Thymus (tissue), 11 donors: ENCODE data around the gene CTSZ. TPM values are rescaled to one million over a fixed set of nuclear protein-coding genes. Genes with fewer than 3 reads are reported as not detected.

Experiments used
- DNase-seq, 9 donors: peaks; one replicate each; pipeline ENCODE4 v3.0.0-alpha.2; 2013; ENCODE audit warnings: low spot score in 9 of 9, low read depth in 6 of 9, missing footprints in 1 of 9
- H3K27ac ChIP-seq, 2 donors: one replicate each; pipeline ENCODE4 v1.5.1; 2013; ENCODE audit warnings: control low read depth in 1 of 2, low read depth in 1 of 2, low read length in 1 of 2, mild to moderate bottlenecking in 1 of 2, moderate library complexity in 1 of 2
- H3K27me3 ChIP-seq, 2 donors: one replicate each; pipeline ENCODE4 v1.5.1; 2013; ENCODE audit warnings: low read length in 1 of 2; ENCODE audit not compliant: control insufficient read depth in 2 of 2, insufficient read depth in 1 of 2
- H3K36me3 ChIP-seq, 2 donors: one replicate each; pipeline ENCODE4 v1.5.1; 2013; ENCODE audit warnings: low read length in 1 of 2, mild to moderate bottlenecking in 1 of 2, moderate library complexity in 1 of 2; ENCODE audit not compliant: control insufficient read depth in 2 of 2, insufficient read depth in 2 of 2
- H3K4me1 ChIP-seq, 2 donors: one replicate each; pipeline ENCODE4 v1.5.1; 2013; ENCODE audit warnings: low read length in 2 of 2; ENCODE audit not compliant: control insufficient read depth in 2 of 2, insufficient read depth in 2 of 2
- H3K4me3 ChIP-seq, 2 donors: one replicate each; pipeline ENCODE4 v1.5.1; 2013; ENCODE audit warnings: low read length in 2 of 2, control low read depth in 1 of 2, mild to moderate bottlenecking in 1 of 2
- H3K9me3 ChIP-seq, 2 donors: one replicate each; pipeline ENCODE4 v1.5.1; 2013; ENCODE audit warnings: low read length in 1 of 2, mild to moderate bottlenecking in 1 of 2; ENCODE audit not compliant: control insufficient read depth in 2 of 2, insufficient read depth in 1 of 2
- WGBS: extraction: QIAGEN DNeasy Blood & Tissue Kit; methylation state at CpG from one replicate; pipeline ENCODE4 v1.1.7; 2013; 5-methylcytosine and 5-hydroxymethylcytosine counted together
- polyA plus RNA-seq: library from polyadenylated mRNA; stranded (reverse); fragments of 200-250 nt; gene quantifications from one replicate; pipeline ENCODE4 v1.2.3, GENCODE V29; 2013
- total RNA-seq: library from RNA; stranded (reverse); fragments of 120-200 nt; gene quantifications from one replicate; pipeline ENCODE4 v1.2.4, GENCODE V29; 2013
- donor health status: healthy.

Gene CTSZ
- total and polyA plus RNA-seq, 2 donors, result 64.2 to 134 TPM

GRCh38 chr20:59017493-59018231 is 10.6 kb upstream of the CTSZ start:
- no peak for DNase-seq
- Histone ChIP-seq H3K4me1 (peaks cover 45 to 48% of the 10 kb centered on the region in 2 donors), H3K9me3 (no peaks in the 10 kb centered on the region), H3K36me3 (peaks cover 3 to 7% of the 10 kb centered on the region in 2 donors), H3K27ac (peak overlapping the region in 1 of 2 donors; percentile 43), H3K4me3 (no peak overlapping the region), H3K27me3 (no peaks in the 10 kb centered on the region)
- WGBS, result 94% methylated on average over 16 of the region's 16 CpGs

- H3K9me3 ChIP-seq, result no peaks in the 10 kb centered on the region
- peaks cover 0 to 5% of the 10 kb centered on the region in 2 donors for H3K36me3 ChIP-seq
- peak overlapping the region; percentile 1 to 62 for H3K27ac ChIP-seq
- 5% methylated on average over 4 of the region's 4 CpGs for WGBS
- DNase-seq, result peak in 7 of 9 donors; percentile 30 to 77 (median 46)
- H3K4me3 ChIP-seq, result no peak overlapping the region
- H3K4me1 ChIP-seq, result peaks cover 45 to 48% of the 10 kb centered on the region in 2 donors
- H3K27me3 ChIP-seq, result no peaks in the 10 kb centered on the region
These were observed 9.9 kb upstream of the CTSZ start for GRCh38 chr20:59016795-59017492.

GRCh38 chr20:59015812-59016711 is 9.0 kb upstream of the CTSZ start:
- peaks cover 0 to 5% of the 10 kb centered on the region in 2 donors for H3K36me3 ChIP-seq
- H3K4me1 ChIP-seq, result peaks cover 45 to 55% of the 10 kb centered on the region in 2 donors
- WGBS, result 76% methylated on average over 16 of the region's 16 CpGs
- H3K9me3 ChIP-seq, result no peaks in the 10 kb centered on the region
- H3K27me3 ChIP-seq, result no peaks in the 10 kb centered on the region
- peak overlapping the region in 1 of 2 donors; percentile 62 for H3K27ac ChIP-seq
- DNase-seq, result no peak
- H3K4me3 ChIP-seq, result no peak overlapping the region

- Histone ChIP-seq H3K36me3 (peaks cover 0 to 5% of the 10 kb centered on the region in 2 donors), H3K27ac (no peak overlapping the region), H3K4me1 (peaks cover 45 to 59% of the 10 kb centered on the region in 2 donors), H3K27me3 (no peaks in the 10 kb centered on the region), H3K4me3 (no peak overlapping the region), H3K9me3 (no peaks in the 10 kb centered on the region)
- no peak for DNase-seq
- 97% methylated on average over 16 of the region's 16 CpGs for WGBS
These were observed 8.4 kb upstream of the CTSZ start for GRCh38 chr20:59015411-59015810.

- no peak overlapping the region for H3K27ac ChIP-seq
- no peak for DNase-seq
These were observed 7.8 kb upstream of the CTSZ start for GRCh38 chr20:59014680-59015389.

GRCh38 chr20:59013959-59014608 is 7.0 kb upstream of the CTSZ start:
- DNase-seq, result peak in 7 of 9 donors; percentile 27 to 73 (median 49)
- Histone ChIP-seq H3K36me3 (peaks cover 0 to 5% of the 10 kb centered on the region in 2 donors), H3K4me3 (no peak overlapping the region), H3K9me3 (no peaks in the 10 kb centered on the region), H3K27ac (no peak overlapping the region), H3K27me3 (peaks cover under 1 to 3% of the 10 kb centered on the region in 2 donors), H3K4me1 (peaks cover 45 to 63% of the 10 kb centered on the region in 2 donors)
- 30% methylated on average over 13 of the region's 13 CpGs for WGBS

More at GRCh38 chr20:59014680-59015389, 7.8 kb upstream of the CTSZ start:
- Histone ChIP-seq H3K27me3 (no peaks in the 10 kb centered on the region), H3K9me3 (no peaks in the 10 kb centered on the region), H3K4me1 (peaks cover 45 to 63% of the 10 kb centered on the region in 2 donors), H3K4me3 (no peak overlapping the region), H3K36me3 (peaks cover 0 to 5% of the 10 kb centered on the region in 2 donors)
- 76% methylated on average over 17 of the region's 17 CpGs for WGBS

- DNase-seq, result no peak
- Histone ChIP-seq H3K9me3 (no peaks in the 10 kb centered on the region), H3K27me3 (peaks cover 7 to 9% of the 10 kb centered on the region in 2 donors), H3K4me3 (no peak overlapping the region), H3K27ac (no peak overlapping the region), H3K36me3 (peaks cover 0 to 5% of the 10 kb centered on the region in 2 donors), H3K4me1 (peaks cover 45 to 63% of the 10 kb centered on the region in 2 donors)
- WGBS, result 91% methylated on average over 17 of the region's 17 CpGs
These were observed 6.2 kb upstream of the CTSZ start for GRCh38 chr20:59013031-59013951.
